ENCODE results near the gene HS3ST4. TPM values are rescaled to one million over a fixed set of nuclear protein-coding genes. Genes with fewer than 3 reads are reported as not detected.

Gene HS3ST4
- total RNA-seq, 1 experiment from 2014 or later = not detected

- no peaks in the 10 kb centered on the region for H3K9me2 ChIP-seq (ENCODE audit: insufficient read depth)
- ChIA-PET CTCF (no interaction called here), RAD21 (ENCODE audit: low non-redundant PET in 1 of 2, low total read pairs in 2 of 2, uncharacterized antibody in 2 of 2, unreplicated experiment in 2 of 2) (no interaction called here), POLR2A (no interaction called here)
- no peaks in the 10 kb centered on the region for H3K27me3 ChIP-seq (ENCODE audit: insufficient read depth, low read length)
- ATAC-seq (no peak), DNase-seq (ENCODE audit: low read depth, low spot score) (no peak)
- no peak overlapping the region for H3K27ac ChIP-seq (ENCODE audit: low read depth, low read length)
- no peak overlapping the region for H3K4me3 ChIP-seq (replicated peaks in 1 of 2; ENCODE audit: low read depth in 1 of 2, low read length in 2 of 2)
- H3K9ac ChIP-seq (ENCODE audit: low read length) = no peak overlapping the region
- H3K36me3 ChIP-seq (ENCODE audit: control insufficient read depth in 1 of 2, insufficient read depth in 2 of 2, low read length in 2 of 2) = no peaks in the 10 kb centered on the region
- no peaks in the 10 kb centered on the region for H4K20me1 ChIP-seq (ENCODE audit: insufficient read depth)
- H3K9me3 ChIP-seq (ENCODE audit: control insufficient read depth in 1 of 2, insufficient read depth in 1 of 2, low read depth in 1 of 2, low read length in 2 of 2) = peaks cover 0 to 4% of the 10 kb centered on the region in 2 experiments; a peak in 1 of 4 replicates
- H3K4me1 ChIP-seq (ENCODE audit: control insufficient read depth in 1 of 2, insufficient read depth in 2 of 2, low read length in 2 of 2) = no peaks in the 10 kb centered on the region
- H3K79me2 ChIP-seq (ENCODE audit: insufficient read depth, low read length) = no peaks in the 10 kb centered on the region
- H2AFZ ChIP-seq (ENCODE audit: low read depth, low read length, poor library complexity, severe bottlenecking) = no peak overlapping the region
- H3K4me2 ChIP-seq (ENCODE audit: low read length) = no peak overlapping the region
- TF ChIP-seq CBX3 (IDR thresholded peaks at IDR 0.05; ENCODE audit: low read depth) (no peak), EZH2phosphoT487 (IDR thresholded peaks at IDR 0.05; ENCODE audit: borderline replicate concordance) (no peak), POLR2AphosphoS5 (IDR thresholded peaks at IDR 0.05; ENCODE audit: low read depth, low read length) (no peak), EZH2 (IDR thresholded peaks at IDR 0.05) (no peak), EGR1 (IDR thresholded peaks at IDR 0.05; ENCODE audit: low read depth) (no peak), ZFX (IDR thresholded peaks at IDR 0.05) (no peak), YY1 (IDR thresholded peaks at IDR 0.05; ENCODE audit: extremely low read depth, insufficient replicate concordance, low read depth, low read length) (no peak), CEBPB (IDR thresholded peaks at IDR 0.05; ENCODE audit: low read depth) (no peak), JUND (IDR thresholded peaks at IDR 0.05) (no peak), ELF1 (IDR thresholded peaks at IDR 0.05; ENCODE audit: borderline replicate concordance, low read depth) (no peak), ATF3 (IDR thresholded peaks at IDR 0.05) (no peak), REST (IDR thresholded peaks at IDR 0.05; ENCODE audit: low read depth) (no peak), CTCF (IDR thresholded peaks at IDR 0.05 in 2 of 3, conservative IDR thresholded peaks at IDR 0.05 in 1 of 3; ENCODE audit: borderline replicate concordance in 1 of 3, insufficient read depth in 1 of 3, low read depth in 2 of 3, low read length in 2 of 3) (no peak), POLR2A (IDR thresholded peaks at IDR 0.05; ENCODE audit: borderline replicate concordance, extremely low read depth, insufficient read depth, insufficient read length) (no peak)
- intact Hi-C loops (cut with micrococcal nuclease) = no loop called here
- no TSS peak for BruUV-seq (replicated peaks)
Measured at GRCh38 chr16:25925421-25925820, 233.7 kb downstream of the HS3ST4 start.

Data from HCT116 (cell line).